Kidney epithelial cell (primary cell): ENCODE data around the gene CHRNA4. TPM values are rescaled to one million over a fixed set of nuclear protein-coding genes. Genes with fewer than 3 reads are reported as not detected.

Experiments
- DNase-seq: peaks from one replicate; pipeline ENCODE4 v3.0.0-alpha.2; 2010; ENCODE audit warnings: low read depth
- H3K27me3 ChIP-seq: 2 replicates; pipeline ENCODE4 v1.6.0; 2011; ENCODE audit warnings: low read length; ENCODE audit not compliant: control insufficient read depth, insufficient read depth
- H3K36me3 ChIP-seq: 2 replicates; pipeline ENCODE4 v1.5.1; 2011; ENCODE audit warnings: low read length; ENCODE audit not compliant: control insufficient read depth, insufficient read depth
- H3K4me3 ChIP-seq: 2 replicates; pipeline ENCODE4 v1.5.1; 2011; ENCODE audit warnings: low read depth, mild to moderate bottlenecking, control low read depth, low read length
- CTCF ChIP-seq: IDR thresholded peaks from 2 replicates; pipeline ENCODE4 v1.5.1; 2011; ENCODE audit warnings: mild to moderate bottlenecking, moderate library complexity, low read length, control low read depth, inconsistent platforms; ENCODE audit not compliant: insufficient read depth, poor library complexity, severe bottlenecking
- total RNA-seq: library from RNA; depleted of rRNA; stranded (reverse); fragments of >200 nt; gene quantifications from 2 replicates; pipeline ENCODE4 v1.2.3, GENCODE V29; 2015

The CHRNA4 gene
- total RNA-seq, 1 donor from 2014 or later = not detected

- Histone ChIP-seq H3K4me3 (no peak overlapping the region), H3K36me3 (no peaks in the 10 kb centered on the region), H3K27me3 (peaks cover 2% of the 10 kb centered on the region)
- TF ChIP-seq CTCF = no peak
- no peak for DNase-seq
Measured at GRCh38 chr20:63402860-63403220, 41.7 kb upstream of the CHRNA4 start.

GRCh38 chr20:63402181-63402859, 41.2 kb upstream of the CHRNA4 start:
- DNase-seq = no peak
- Histone ChIP-seq H3K36me3 (no peaks in the 10 kb centered on the region), H3K27me3 (peaks cover 2% of the 10 kb centered on the region), H3K4me3 (no peak overlapping the region)
- TF ChIP-seq CTCF = no peak

GRCh38 chr20:63401384-63402110, 40.4 kb upstream of the CHRNA4 start:
- no peak for DNase-seq
- H3K27me3 ChIP-seq = peaks cover 2% of the 10 kb centered on the region
- no peak overlapping the region for H3K4me3 ChIP-seq
- no peak for TF ChIP-seq CTCF
- H3K36me3 ChIP-seq = no peaks in the 10 kb centered on the region

GRCh38 chr20:63400486-63401210, 39.5 kb upstream of the CHRNA4 start:
- Histone ChIP-seq H3K27me3 (peaks cover 2% of the 10 kb centered on the region), H3K4me3 (no peak overlapping the region), H3K36me3 (no peaks in the 10 kb centered on the region)
- no peak for DNase-seq
- TF ChIP-seq CTCF = no peak

GRCh38 chr20:63399596-63400375, 38.6 kb upstream of the CHRNA4 start:
- H3K36me3 ChIP-seq = no peaks in the 10 kb centered on the region
- H3K27me3 ChIP-seq = peaks cover 4% of the 10 kb centered on the region
- no peak overlapping the region for H3K4me3 ChIP-seq
- no peak for DNase-seq
- no peak for TF ChIP-seq CTCF
